Endothelial cell (in vitro differentiated cells): ENCODE measurements around the gene GPR132. TPM values are rescaled to one million over a fixed set of nuclear protein-coding genes. Genes with fewer than 3 reads are reported as not detected.

Experiments used
- DNase-seq: peaks from one replicate; pipeline ENCODE4 v3.0.0; 2021; ENCODE audit warnings: low spot score
- H3K27ac Mint-ChIP-seq: one replicate; pipeline ENCODE4 v1.8.0; 2021; ENCODE audit warnings: mixed read lengths, inconsistent platforms; ENCODE audit not compliant: unreplicated experiment
- H3K27me3 Mint-ChIP-seq: one replicate; pipeline ENCODE4 v1.8.0; 2021; ENCODE audit warnings: mild to moderate bottlenecking, moderate library complexity, mixed read lengths, inconsistent platforms; ENCODE audit not compliant: unreplicated experiment
- H3K36me3 Mint-ChIP-seq: one replicate; pipeline ENCODE4 v1.8.0; 2021; ENCODE audit warnings: mild to moderate bottlenecking, low read depth, mixed read lengths, inconsistent platforms; ENCODE audit not compliant: unreplicated experiment
- H3K4me1 Mint-ChIP-seq: one replicate; pipeline ENCODE4 v1.8.0; 2021; ENCODE audit warnings: mild to moderate bottlenecking, mixed read lengths, inconsistent platforms; ENCODE audit not compliant: unreplicated experiment
- H3K4me3 Mint-ChIP-seq: one replicate; pipeline ENCODE4 v1.8.0; 2021; ENCODE audit warnings: mild to moderate bottlenecking, mixed read lengths, inconsistent platforms; ENCODE audit not compliant: unreplicated experiment
- H3K9me3 Mint-ChIP-seq: one replicate; pipeline ENCODE4 v1.8.0; 2021; ENCODE audit warnings: mixed read lengths, inconsistent platforms; ENCODE audit not compliant: unreplicated experiment
- total RNA-seq: library from RNA; stranded (reverse); fragmentation: NEBNext Ultra II Directional; extraction: Animal tissue kit (Norgen Biotek cat#: 25700); gene quantifications from one replicate; pipeline ENCODE4 v1.2.1, GENCODE V29; 2021; ENCODE audit not compliant: unreplicated experiment
- TF ChIP-seq, protein P1 (sequence below): fragments of 200-600 bp; sonication (generic); IDR thresholded peaks from one replicate; pipeline ENCODE4 v1.5.0; 2021; ENCODE audit warnings: antibody characterized with exemption; ENCODE audit not compliant: unreplicated experiment

Gene GPR132
- total RNA-seq, 1 donor from 2014 or later = not detected

DNA sequence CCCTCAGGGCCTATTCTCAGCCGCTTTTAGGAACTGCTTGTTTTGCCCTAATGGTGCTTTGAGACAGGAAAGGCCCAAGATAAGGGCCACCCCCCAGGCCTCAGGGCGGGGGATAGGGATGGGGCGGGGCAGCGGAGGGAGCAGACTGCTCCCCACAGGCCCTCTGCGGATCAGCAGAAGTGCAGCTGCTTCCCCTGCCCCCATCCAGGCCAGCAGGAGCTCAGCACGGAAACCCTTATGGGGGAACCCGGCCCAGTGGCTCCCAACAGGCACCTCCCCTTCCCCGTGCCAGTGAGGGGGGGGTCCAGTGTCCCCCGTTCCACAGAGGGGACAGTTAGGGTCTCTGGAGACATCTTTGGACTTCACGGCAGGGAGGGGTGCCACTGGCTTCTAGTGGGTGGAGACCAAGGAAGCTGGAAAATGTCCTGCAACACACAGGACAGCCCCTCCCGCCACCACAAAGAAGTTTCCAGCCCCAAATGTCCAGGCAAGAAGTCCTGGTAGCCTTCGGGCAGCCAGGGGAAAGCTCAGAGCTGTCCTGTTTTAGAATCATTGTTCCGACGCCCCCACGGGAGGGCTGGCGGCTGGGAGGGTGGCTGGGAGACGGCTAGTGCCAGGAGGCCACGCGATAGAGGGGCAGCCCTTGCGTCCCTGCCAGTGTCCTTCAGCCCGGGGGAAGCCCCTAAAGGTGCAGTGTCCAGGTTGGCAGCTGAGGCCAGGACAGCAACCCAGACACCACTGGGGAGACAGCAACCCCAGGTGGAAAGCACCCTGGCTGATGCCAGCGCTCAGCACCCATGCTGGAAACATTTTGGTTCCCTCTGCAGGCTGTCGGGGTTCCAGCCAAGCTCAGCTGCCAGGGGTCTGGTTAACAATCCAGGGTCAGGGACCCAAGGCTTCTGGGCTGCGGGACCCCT lies 10.4 kb upstream of the GPR132 start:
- Mint-ChIP-seq H3K4me1 (no peaks in the 10 kb centered on the region), H3K4me3 (no peak overlapping the region), H3K9me3 (peaks cover 4% of the 10 kb centered on the region), H3K36me3 (peaks cover 7% of the 10 kb centered on the region), H3K27ac (no peak overlapping the region), H3K27me3 (peaks cover 14% of the 10 kb centered on the region)
- TF ChIP-seq, protein P1, sequence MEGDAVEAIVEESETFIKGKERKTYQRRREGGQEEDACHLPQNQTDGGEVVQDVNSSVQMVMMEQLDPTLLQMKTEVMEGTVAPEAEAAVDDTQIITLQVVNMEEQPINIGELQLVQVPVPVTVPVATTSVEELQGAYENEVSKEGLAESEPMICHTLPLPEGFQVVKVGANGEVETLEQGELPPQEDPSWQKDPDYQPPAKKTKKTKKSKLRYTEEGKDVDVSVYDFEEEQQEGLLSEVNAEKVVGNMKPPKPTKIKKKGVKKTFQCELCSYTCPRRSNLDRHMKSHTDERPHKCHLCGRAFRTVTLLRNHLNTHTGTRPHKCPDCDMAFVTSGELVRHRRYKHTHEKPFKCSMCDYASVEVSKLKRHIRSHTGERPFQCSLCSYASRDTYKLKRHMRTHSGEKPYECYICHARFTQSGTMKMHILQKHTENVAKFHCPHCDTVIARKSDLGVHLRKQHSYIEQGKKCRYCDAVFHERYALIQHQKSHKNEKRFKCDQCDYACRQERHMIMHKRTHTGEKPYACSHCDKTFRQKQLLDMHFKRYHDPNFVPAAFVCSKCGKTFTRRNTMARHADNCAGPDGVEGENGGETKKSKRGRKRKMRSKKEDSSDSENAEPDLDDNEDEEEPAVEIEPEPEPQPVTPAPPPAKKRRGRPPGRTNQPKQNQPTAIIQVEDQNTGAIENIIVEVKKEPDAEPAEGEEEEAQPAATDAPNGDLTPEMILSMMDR = no peak
- DNase-seq = no peak

DNA sequence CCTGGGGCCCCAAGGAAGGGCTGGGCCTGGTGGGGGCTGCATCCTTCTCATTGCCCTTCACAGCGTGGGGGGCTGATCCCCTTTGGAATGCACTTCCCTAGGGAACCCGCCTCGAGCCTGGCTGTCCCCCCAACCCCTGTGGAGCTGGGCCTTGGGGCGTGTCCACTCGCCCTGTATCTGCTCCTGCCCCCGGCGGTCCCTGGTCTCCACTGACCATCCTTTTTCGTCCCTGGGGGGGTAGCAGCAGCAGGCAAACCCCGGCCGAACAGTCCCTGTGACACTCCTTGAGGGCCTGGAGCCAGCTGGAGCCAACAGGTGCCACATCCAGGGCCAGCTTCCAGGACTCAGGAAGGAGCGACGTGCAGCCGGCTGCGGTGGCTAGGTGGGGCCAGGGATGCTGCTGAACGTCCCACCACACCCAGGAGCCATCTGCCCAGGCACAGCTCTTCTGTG lies 9.4 kb upstream of the GPR132 start:
- Mint-ChIP-seq H3K27me3 (peaks cover 11% of the 10 kb centered on the region), H3K36me3 (peaks cover 3% of the 10 kb centered on the region), H3K4me3 (no peak overlapping the region), H3K27ac (no peak overlapping the region), H3K4me1 (no peaks in the 10 kb centered on the region), H3K9me3 (no peaks in the 10 kb centered on the region)
- TF ChIP-seq, protein P1 = no peak
- no peak for DNase-seq

DNA sequence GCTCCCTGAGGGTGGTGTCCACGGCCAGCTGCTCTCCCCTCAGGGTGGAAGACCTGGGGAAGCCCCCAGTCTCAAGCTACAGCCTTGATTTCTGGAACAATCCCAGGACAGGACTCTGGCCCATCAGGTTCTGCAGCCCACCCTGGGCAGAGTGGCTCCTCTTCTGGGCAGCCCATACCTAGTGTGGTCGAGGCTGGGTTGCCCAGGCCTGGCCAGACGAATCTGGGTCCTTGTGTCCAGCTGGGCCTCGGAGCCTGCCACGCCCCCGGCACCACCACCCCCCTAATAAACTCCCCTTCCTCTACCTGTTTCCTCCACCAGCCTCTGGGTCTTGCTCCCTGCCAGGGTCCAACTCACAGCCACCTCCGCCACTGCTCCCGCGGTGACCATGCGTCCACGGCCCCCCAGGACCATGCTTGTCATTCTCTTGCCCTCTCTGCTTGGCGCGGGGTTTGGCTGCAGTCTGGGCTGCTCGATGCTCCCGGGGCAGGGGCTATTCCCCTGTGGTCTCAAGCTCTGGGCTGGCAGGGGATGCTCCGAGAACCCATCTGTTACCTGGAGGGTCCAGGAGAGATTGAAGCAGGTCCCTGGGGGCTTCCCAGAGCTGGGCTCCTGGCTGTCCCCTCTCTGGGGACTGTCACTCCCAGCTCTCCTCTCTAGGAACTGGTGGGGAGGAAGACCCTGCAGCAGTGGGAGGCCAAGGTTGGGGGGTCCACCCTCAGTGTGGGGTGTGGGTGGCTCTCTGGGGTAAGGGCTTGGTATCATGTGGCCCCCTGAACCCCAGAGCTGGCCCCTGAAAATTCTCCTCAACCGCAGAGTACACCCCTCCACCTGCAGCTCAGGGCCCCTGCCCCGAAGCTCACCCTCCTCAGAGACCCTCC lies 8.7 kb upstream of the GPR132 start:
- no peaks in the 10 kb centered on the region for H3K9me3 Mint-ChIP-seq
- TF ChIP-seq, protein P1 = no peak
- no peak for DNase-seq
- H3K4me1 Mint-ChIP-seq = peaks cover 2% of the 10 kb centered on the region
- no peak overlapping the region for H3K4me3 Mint-ChIP-seq
- H3K27me3 Mint-ChIP-seq = peaks cover 12% of the 10 kb centered on the region
- peaks cover 5% of the 10 kb centered on the region for H3K36me3 Mint-ChIP-seq
- no peak overlapping the region for H3K27ac Mint-ChIP-seq

DNA sequence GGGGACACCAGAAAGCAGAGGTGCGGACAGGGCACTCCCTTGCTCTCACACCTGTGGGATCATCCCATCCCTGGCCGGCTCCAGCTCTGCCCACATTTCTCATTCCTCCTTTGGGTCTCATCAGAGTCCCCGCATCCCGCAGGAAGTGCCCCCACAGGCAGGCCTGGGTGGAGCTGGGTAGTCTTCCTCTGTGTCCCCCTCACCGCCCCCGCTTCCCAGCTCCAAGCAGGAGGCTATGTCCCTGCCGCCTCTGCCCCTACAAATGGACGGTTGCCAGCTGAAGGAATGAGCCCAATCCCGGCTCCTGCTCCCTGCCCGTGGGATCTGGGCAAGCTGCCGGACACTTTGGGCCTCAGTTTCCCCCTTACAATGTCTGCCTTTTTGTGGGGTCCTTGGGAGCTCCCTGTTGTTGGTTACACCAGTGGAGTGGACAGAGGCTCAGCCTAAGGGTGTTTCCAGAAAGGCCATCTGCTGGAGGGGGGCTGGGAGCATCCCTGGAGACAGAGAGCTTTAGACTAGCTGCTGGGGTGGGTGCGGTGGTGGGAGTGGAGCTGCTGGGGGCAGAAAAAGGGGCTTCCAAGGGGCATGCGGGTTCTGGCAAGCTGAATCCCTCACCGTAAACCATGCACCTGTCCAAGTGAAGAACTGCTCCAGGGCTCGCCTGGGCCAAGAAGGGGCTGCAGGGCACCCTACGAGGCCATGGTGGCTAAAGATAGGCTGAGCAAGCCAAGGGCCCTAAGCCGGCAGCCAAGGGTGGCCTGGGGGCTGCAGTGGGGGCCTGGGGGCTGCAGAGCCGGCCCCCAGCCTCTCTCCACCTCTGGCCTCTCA lies 7.9 kb upstream of the GPR132 start:
- H3K4me1 Mint-ChIP-seq = peaks cover 3% of the 10 kb centered on the region
- H3K36me3 Mint-ChIP-seq = peaks cover 6% of the 10 kb centered on the region
- DNase-seq = no peak
- H3K27ac Mint-ChIP-seq = no peak overlapping the region
- H3K27me3 Mint-ChIP-seq = peaks cover 13% of the 10 kb centered on the region
- no peak overlapping the region for H3K4me3 Mint-ChIP-seq
- H3K9me3 Mint-ChIP-seq = no peaks in the 10 kb centered on the region
- TF ChIP-seq, protein P1 = no peak
